ENCODE results near the gene TMPRSS12.

- TF ChIP-seq CTCF (IDR thresholded peaks at IDR 0.05) = no peak
- TF ChIP-seq POLR2A (IDR thresholded peaks at IDR 0.05) = no peak
Measured at GRCh38 chr12:50933459-50934124, 90.9 kb downstream of the TMPRSS12 start.
